HG03103 (cell line): Measurements from ENCODE around the gene KLK10.
"Not testable (repeated sequence)": the region's sequence is repeated elsewhere in the genome, so short reads cannot be mapped to it uniquely, and the experiment has no call there.

Experiments
- ATAC-seq: cut with Tn5 transposase; IDR thresholded peaks from one replicate; pipeline ENCODE4 v1.9.1; 2021; ENCODE audit warnings: low read depth; ENCODE audit not compliant: unreplicated experiment

The KLK10 gene

GRCh38 chr19:51003316-51003715, 16.2 kb downstream of the KLK10 start:
- no peak for ATAC-seq

GRCh38 chr19:51002542-51003311, 16.8 kb downstream of the KLK10 start:
- no peak for ATAC-seq

- ATAC-seq: no peak
Measured at GRCh38 chr19:51002089-51002532, 17.4 kb downstream of the KLK10 start.

- ATAC-seq: no peak
Measured at GRCh38 chr19:51001515-51001914, 18.0 kb downstream of the KLK10 start, which contains the start of gene KLK8. Gene KLK8, minus strand, starts transcription at chr19:51001604. Its CDS starts 437 bp downstream, at chr19:51001167.

- no peak for ATAC-seq
Measured at GRCh38 chr19:51000981-51001380, 18.5 kb downstream of the KLK10 start.

GRCh38 chr19:51000426-51000825, 19.1 kb downstream of the KLK10 start:
- no peak for ATAC-seq

GRCh38 chr19:50998686-50999085, 20.8 kb downstream of the KLK10 start:
- no peak for ATAC-seq

- no peak for ATAC-seq
Measured at GRCh38 chr19:50998061-50998460, 21.4 kb downstream of the KLK10 start.

- no peak for ATAC-seq
Measured at GRCh38 chr19:50994129-50994528, 25.4 kb downstream of the KLK10 start.

GRCh38 chr19:50992666-50993035, 26.9 kb downstream of the KLK10 start:
- ATAC-seq: no peak

- ATAC-seq: not testable (repeated sequence)
Measured at GRCh38 chr19:50984416-50984815, 35.1 kb downstream of the KLK10 start.

- ATAC-seq: no peak
Measured at GRCh38 chr19:50983625-50984292, 35.8 kb downstream of the KLK10 start, which contains the start of gene KLK7. Gene KLK7, minus strand, starts transcription at chr19:50983917. Its CDS starts 1,518 bp downstream, at chr19:50982399.

GRCh38 chr19:50982186-50982585, 37.3 kb downstream of the KLK10 start:
- no peak for ATAC-seq

- ATAC-seq: no peak
Measured at GRCh38 chr19:50981587-50982146, 37.8 kb downstream of the KLK10 start.

- ATAC-seq: no peak
Measured at GRCh38 chr19:50980208-50980607, 39.3 kb downstream of the KLK10 start.

GRCh38 chr19:50979758-50980157, 39.8 kb downstream of the KLK10 start:
- ATAC-seq: no peak

- ATAC-seq: no peak
Measured at GRCh38 chr19:50978772-50979390, 40.6 kb downstream of the KLK10 start.

GRCh38 chr19:50977626-50978025, 41.9 kb downstream of the KLK10 start:
- ATAC-seq: no peak

GRCh38 chr19:50975766-50976165, 43.7 kb downstream of the KLK10 start:
- no peak for ATAC-seq

- no peak for ATAC-seq
Measured at GRCh38 chr19:50974702-50975556, 44.6 kb downstream of the KLK10 start.
